Vagina (tissue), 2 donors: ENCODE measurements around the gene NT5C2. TPM values are rescaled to one million over a fixed set of nuclear protein-coding genes. Genes with fewer than 3 reads are reported as not detected.

Experiments
- DNase-seq, 2 donors: peaks; one replicate each; pipeline ENCODE4 v3.0.0-alpha.2; 2017; ENCODE audit errors: extremely low spot score in 2 of 2
- H3K27ac ChIP-seq: fragments of 200-600 bp; sonication (generic); one replicate; pipeline ENCODE4 v1.5.1; 2019
- H3K27me3 ChIP-seq: fragments of 200-600 bp; sonication (generic); one replicate; pipeline ENCODE4 v1.5.1; 2019
- H3K36me3 ChIP-seq, 2 donors: fragments of 200-600 bp; sonication (generic); one replicate each; pipeline ENCODE4 v1.5.1; 2017 to 2019
- H3K4me1 ChIP-seq: fragments of 200-600 bp; sonication (generic); one replicate; pipeline ENCODE4 v1.5.1; 2019
- H3K4me3 ChIP-seq, 2 donors: fragments of 200-600 bp; sonication (generic); 1 replicate in 1 of 2; 2 replicates in 1 of 2; pipeline ENCODE4 v1.5.1; 2016 to 2019
- H3K9me3 ChIP-seq: fragments of 200-600 bp; sonication (generic); one replicate; pipeline ENCODE4 v1.5.1; 2019
- POLR2A ChIP-seq, 2 donors: fragments of 450-650 bp; IDR thresholded peaks; one replicate each; pipeline ENCODE4 v1.6.1; 2017; ENCODE audit warnings: antibody characterized with exemption in 2 of 2, mild to moderate bottlenecking in 2 of 2, moderate library complexity in 2 of 2
- POLR2AphosphoS5 ChIP-seq, 2 donors: sonication (generic); formaldehyde crosslinking; IDR thresholded peaks; one replicate each; pipeline ENCODE4 v1.9.0; 2017; ENCODE audit warnings: antibody characterized with exemption in 2 of 2, mild to moderate bottlenecking in 2 of 2, low read depth in 1 of 2; ENCODE audit not compliant: insufficient read depth in 1 of 2
- intact Hi-C: fragments of 100-400 bp; cut with DNase I; formaldehyde crosslinking; loops from one replicate; pipeline ENCODE4 v1.15.1; 2023
- total RNA-seq: library from RNA; depleted of rRNA; stranded (reverse); fragments of >200 nt; gene quantifications from one replicate; pipeline ENCODE4 v1.2.3, GENCODE V29; 2016
- TF ChIP-seq, protein P1 (sequence below), 3 experiments: fragments of 450-650 bp in 2 of 3; fragments of 200-600 bp in 1 of 3; sonication (generic) in 1 of 3; IDR thresholded peaks; one replicate each; pipeline ENCODE4 v1.5.1; 2017 to 2019; ENCODE audit warnings: antibody characterized with exemption in 3 of 3, mild to moderate bottlenecking in 2 of 3, moderate library complexity in 2 of 3

NT5C2 gene
- total RNA-seq: 71.2 TPM

DNA sequence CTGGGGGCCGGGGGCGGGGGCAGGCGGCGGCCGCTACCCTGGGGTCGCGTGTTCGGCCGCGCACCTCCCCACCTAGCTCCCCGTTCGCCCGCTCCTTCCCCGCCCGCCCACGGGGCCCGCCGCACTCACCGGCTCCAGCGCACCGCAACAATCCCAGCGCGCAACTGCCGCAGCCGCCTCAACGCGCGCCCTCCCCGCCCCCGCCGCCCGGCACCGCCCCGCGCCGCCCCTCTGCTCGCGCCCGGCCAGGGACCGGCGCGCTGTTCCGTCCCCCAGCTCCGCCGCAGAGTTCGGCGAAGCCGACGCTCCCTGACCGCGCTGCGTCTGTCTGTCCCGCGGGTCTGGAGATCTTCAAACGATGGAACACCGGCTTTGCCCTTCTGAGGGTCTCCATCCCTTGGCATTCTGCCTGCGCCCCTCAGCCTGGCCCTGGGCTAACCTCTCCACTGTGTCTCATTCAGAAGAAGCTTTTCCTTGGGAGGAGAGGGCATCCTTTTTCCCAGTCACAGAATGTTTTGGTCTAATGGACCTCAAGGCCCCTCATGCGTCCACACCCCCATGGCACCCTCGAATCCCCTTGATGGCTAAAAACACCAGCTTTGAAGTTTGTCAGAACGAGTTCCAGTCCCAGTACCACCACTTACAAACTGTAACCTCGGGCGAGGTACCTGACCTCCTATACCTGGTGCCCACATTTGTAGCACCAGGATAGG lies at the start of gene NT5C2:
TSS of gene NT5C2 (minus strand) at position 166 of the 713 bp plus-strand sequence. CDS start 18,314 bp downstream, outside the sequence.
- TF ChIP-seq POLR2A (IDR thresholded peaks at IDR 0.05) (peak in 1 of 2 donors; percentile 33), POLR2AphosphoS5 (IDR thresholded peaks at IDR 0.05; ENCODE audit: insufficient read depth in 1 of 2, low read depth in 1 of 2) (no peak)
- TF ChIP-seq, protein P1, sequence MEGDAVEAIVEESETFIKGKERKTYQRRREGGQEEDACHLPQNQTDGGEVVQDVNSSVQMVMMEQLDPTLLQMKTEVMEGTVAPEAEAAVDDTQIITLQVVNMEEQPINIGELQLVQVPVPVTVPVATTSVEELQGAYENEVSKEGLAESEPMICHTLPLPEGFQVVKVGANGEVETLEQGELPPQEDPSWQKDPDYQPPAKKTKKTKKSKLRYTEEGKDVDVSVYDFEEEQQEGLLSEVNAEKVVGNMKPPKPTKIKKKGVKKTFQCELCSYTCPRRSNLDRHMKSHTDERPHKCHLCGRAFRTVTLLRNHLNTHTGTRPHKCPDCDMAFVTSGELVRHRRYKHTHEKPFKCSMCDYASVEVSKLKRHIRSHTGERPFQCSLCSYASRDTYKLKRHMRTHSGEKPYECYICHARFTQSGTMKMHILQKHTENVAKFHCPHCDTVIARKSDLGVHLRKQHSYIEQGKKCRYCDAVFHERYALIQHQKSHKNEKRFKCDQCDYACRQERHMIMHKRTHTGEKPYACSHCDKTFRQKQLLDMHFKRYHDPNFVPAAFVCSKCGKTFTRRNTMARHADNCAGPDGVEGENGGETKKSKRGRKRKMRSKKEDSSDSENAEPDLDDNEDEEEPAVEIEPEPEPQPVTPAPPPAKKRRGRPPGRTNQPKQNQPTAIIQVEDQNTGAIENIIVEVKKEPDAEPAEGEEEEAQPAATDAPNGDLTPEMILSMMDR (IDR thresholded peaks at IDR 0.05): no peak
- Histone ChIP-seq H3K36me3 (no peaks in the 10 kb centered on the region), H3K4me3 (peak within 1 kb of the TSS; percentile 91 to 95), H3K27me3 (no peaks in the 10 kb centered on the region), H3K4me1 (peaks cover 45% of the 10 kb centered on the region), H3K27ac (peak within 1 kb of the TSS; percentile 98), H3K9me3 (no peaks in the 10 kb centered on the region)
- DNase-seq: peak in 1 of 2 donors; percentile 88
- intact Hi-C loops: no loop called here

DNA sequence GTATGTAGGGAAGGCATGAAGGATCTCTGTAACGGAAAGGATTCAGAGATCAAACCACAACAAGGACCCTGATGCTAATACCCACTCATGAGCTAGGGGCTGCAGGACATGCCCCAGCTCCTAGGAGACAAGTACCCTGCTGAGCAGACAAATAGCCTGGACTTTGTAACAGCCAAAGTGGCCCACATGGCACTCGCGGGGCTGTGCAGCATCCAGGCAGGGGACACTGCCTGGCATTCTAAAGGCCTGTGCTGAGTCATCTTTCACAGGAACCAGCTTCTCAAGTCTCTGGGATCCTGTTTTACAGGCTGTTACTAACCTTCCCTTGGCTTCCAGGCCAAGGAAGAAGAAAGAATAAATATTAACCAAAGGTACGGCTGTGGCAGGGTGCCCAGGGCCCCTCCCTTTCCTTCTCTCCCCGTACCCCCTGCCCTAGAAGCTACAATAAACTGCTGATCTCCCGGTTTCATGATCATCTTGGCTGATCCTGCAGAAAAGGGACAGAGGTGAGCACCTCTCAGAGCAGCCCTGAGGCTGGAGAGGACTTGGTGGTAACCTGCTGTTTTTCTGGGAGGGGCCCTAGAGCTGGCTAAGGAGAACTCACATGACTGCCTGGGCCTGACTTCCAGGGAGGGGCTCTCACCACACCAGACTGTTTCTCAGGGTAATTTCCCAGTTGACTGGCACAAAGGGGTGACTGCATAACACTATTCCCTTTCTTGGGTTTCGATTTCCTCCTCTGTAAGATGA lies 48.4 kb upstream of the NT5C2 start:
- Histone ChIP-seq H3K27ac (peak overlapping the region; percentile 42), H3K9me3 (no peaks in the 10 kb centered on the region), H3K36me3 (no peaks in the 10 kb centered on the region), H3K4me3 (no peak overlapping the region), H3K4me1 (no peaks in the 10 kb centered on the region), H3K27me3 (no peaks in the 10 kb centered on the region)
- intact Hi-C loops: loop anchor here (10.0 kb wide), 1 partner anchor 407 kb away; the partner anchor contains the start of gene CYP17A1
- no peak for TF ChIP-seq POLR2A (IDR thresholded peaks at IDR 0.05)
- TF ChIP-seq, protein P1 (IDR thresholded peaks at IDR 0.05): no peak
- peak; percentile 16 to 64 for TF ChIP-seq POLR2AphosphoS5 (IDR thresholded peaks at IDR 0.05; ENCODE audit: insufficient read depth in 1 of 2, low read depth in 1 of 2)
- DNase-seq: no peak

DNA sequence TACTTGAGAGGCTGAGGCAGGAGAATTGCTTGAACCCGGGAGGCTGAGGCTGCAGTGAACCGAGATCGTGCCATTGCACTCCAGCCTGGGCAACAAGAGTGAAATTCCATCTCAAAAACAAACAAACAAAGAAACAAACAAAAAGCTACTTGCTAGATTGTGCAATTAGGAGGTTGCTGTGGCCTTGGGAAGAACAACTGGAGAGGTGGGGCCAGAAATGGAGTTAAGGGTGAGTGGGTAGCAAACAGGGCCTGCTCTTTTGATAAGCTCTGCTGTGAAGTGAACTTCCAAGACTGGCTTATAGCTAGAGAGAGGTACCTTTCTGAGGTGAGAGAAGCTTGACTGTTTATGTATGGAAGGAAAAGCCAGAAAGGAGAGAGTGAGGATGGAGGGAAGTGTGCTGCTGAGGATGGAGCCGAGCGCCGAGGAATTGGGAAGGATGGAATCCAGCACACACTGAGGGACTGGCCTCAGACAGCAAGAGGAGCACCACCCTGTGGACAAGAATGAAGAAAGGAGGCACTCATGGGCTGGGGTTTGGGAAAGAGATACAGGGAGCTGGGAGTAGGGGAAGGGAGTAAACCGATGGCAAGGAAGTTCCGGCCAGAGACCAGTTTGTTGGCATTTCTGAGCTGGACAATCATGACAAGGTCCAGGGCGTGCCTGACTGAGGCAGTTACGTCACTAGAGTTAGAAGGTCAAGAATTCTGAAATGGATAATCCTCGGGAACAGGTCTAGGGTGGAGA lies 45.6 kb upstream of the NT5C2 start:
- intact Hi-C loops: no loop called here
- no peaks in the 10 kb centered on the region for H3K27me3 ChIP-seq
- DNase-seq: no peak
- no peak overlapping the region for H3K27ac ChIP-seq
- H3K4me1 ChIP-seq: no peaks in the 10 kb centered on the region
- H3K36me3 ChIP-seq: no peaks in the 10 kb centered on the region
- TF ChIP-seq POLR2AphosphoS5 (IDR thresholded peaks at IDR 0.05; ENCODE audit: insufficient read depth in 1 of 2, low read depth in 1 of 2): no peak
- H3K9me3 ChIP-seq: no peaks in the 10 kb centered on the region
- H3K4me3 ChIP-seq: no peak overlapping the region

- Histone ChIP-seq H3K36me3 (no peaks in the 10 kb centered on the region), H3K27me3 (no peaks in the 10 kb centered on the region), H3K9me3 (no peaks in the 10 kb centered on the region), H3K4me1 (no peaks in the 10 kb centered on the region), H3K27ac (no peak overlapping the region), H3K4me3 (no peak overlapping the region)
- DNase-seq: no peak
- intact Hi-C loops: no loop called here
- TF ChIP-seq POLR2A (IDR thresholded peaks at IDR 0.05): no peak
- TF ChIP-seq, protein P1 (IDR thresholded peaks at IDR 0.05): no peak
Observed at GRCh38 chr10:103235775-103236174, 42.7 kb upstream of the NT5C2 start.

DNA sequence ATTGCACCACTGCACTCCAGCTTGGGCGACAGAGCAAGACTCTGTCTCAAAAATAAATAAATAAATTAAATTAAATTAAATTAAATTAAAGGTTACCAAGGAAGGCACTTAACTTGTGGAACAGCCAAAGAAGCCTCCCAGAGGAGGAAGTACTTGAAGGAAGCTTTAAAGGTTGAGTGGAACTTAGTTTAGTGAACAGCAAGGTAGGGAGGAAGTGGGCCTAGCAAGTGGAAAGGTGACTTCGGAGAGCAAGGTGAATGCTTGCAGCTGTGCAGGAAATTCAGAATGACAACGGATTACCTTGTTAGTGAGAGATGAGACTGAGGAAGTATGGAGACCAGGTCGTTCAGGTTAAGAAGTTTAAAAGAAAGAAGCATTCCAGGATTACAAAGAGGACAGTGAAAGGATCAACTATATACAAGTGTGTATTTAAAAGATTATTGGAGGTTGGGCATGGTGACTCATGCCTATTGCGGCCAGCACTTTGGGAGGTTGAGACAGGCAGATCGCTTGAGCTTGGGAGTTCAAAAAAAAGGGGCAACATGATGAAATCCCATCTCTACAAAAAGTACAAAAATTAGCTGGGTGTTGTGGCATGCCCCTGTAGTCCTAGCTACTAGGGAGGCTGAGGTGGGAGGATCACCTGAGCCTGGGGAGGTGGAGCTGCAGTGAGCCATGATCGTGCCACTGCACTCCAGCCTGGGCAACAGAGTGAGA lies 39.9 kb upstream of the NT5C2 start:
- no peak for TF ChIP-seq POLR2A (IDR thresholded peaks at IDR 0.05)
- TF ChIP-seq POLR2AphosphoS5 (IDR thresholded peaks at IDR 0.05; ENCODE audit: insufficient read depth in 1 of 2, low read depth in 1 of 2): no peak
- TF ChIP-seq, protein P1 (IDR thresholded peaks at IDR 0.05): no peak
- H3K9me3 ChIP-seq: no peaks in the 10 kb centered on the region
- intact Hi-C loops: no loop called here
- no peak overlapping the region for H3K4me3 ChIP-seq
- no peak for DNase-seq
- no peaks in the 10 kb centered on the region for H3K36me3 ChIP-seq
- H3K27ac ChIP-seq: no peak overlapping the region
- H3K27me3 ChIP-seq: no peaks in the 10 kb centered on the region
- no peaks in the 10 kb centered on the region for H3K4me1 ChIP-seq
